ENCODE data around the gene ZNF780A. TPM values are rescaled to one million over a fixed set of nuclear protein-coding genes. Genes with fewer than 3 reads are reported as not detected.
"Not testable (repeated sequence)": the region's sequence is repeated elsewhere in the genome, so short reads cannot be mapped to it uniquely, and the experiment has no call there.

Gene ZNF780A
- total RNA-seq, 4 donors from 2014 or later = 1.0 to 8.0 (median 5.4) TPM

GRCh38 chr19:40116075-40116474, 25.3 kb upstream of the ZNF780A start:
- H3K4me3 ChIP-seq = no peak overlapping the region
- no peak for ATAC-seq
- no peak overlapping the region for H3K27ac ChIP-seq
- H3K27me3 ChIP-seq = no peaks in the 10 kb centered on the region
- in situ Hi-C loops (cut with MboI; ENCODE audit: low sequenced_read_pairs in 4 of 4) = no loop called here
- H3K36me3 ChIP-seq = no peaks in the 10 kb centered on the region
- no peaks in the 10 kb centered on the region for H3K4me1 ChIP-seq
- no peak for DNase-seq
- TF ChIP-seq, protein P1, sequence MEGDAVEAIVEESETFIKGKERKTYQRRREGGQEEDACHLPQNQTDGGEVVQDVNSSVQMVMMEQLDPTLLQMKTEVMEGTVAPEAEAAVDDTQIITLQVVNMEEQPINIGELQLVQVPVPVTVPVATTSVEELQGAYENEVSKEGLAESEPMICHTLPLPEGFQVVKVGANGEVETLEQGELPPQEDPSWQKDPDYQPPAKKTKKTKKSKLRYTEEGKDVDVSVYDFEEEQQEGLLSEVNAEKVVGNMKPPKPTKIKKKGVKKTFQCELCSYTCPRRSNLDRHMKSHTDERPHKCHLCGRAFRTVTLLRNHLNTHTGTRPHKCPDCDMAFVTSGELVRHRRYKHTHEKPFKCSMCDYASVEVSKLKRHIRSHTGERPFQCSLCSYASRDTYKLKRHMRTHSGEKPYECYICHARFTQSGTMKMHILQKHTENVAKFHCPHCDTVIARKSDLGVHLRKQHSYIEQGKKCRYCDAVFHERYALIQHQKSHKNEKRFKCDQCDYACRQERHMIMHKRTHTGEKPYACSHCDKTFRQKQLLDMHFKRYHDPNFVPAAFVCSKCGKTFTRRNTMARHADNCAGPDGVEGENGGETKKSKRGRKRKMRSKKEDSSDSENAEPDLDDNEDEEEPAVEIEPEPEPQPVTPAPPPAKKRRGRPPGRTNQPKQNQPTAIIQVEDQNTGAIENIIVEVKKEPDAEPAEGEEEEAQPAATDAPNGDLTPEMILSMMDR (IDR thresholded peaks at IDR 0.05 in 4 of 5, conservative IDR thresholded peaks at IDR 0.05 in 1 of 5) = no peak
- no peak for TF ChIP-seq POLR2A (IDR thresholded peaks at IDR 0.05)
- intact Hi-C loops (cut with DNase I; ENCODE audit: low total_unique reads) = no loop called here
- H3K9me3 ChIP-seq = no peaks in the 10 kb centered on the region

DNA sequence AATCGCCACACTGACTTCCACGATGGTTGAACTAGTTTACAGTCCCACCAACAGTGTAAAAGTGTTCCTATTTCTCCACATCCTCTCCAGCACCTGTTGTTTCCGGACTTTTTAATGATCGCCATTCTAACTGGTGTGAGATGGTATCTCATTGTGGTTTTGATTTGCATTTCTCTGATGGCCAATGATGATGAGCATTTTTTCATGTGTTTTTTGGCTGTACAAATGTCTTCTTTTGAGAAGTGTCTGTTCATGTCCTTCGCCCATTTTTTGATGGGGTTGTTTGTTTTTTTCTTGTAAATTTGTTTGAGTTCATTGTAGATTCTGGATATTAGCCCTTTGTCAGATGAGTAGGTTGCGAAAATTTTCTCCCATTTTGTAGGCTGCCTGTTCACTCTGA, 23.4 kb upstream of the ZNF780A start:
- in situ Hi-C loops (cut with MboI; ENCODE audit: low sequenced_read_pairs in 4 of 4); intact Hi-C loops (cut with DNase I; ENCODE audit: low total_unique reads); H3K4me1 ChIP-seq; DNase-seq; H3K36me3 ChIP-seq; H3K27ac ChIP-seq; H3K27me3 ChIP-seq; H3K9me3 ChIP-seq; H3K4me3 ChIP-seq; ATAC-seq: not testable (repeated sequence)

DNA sequence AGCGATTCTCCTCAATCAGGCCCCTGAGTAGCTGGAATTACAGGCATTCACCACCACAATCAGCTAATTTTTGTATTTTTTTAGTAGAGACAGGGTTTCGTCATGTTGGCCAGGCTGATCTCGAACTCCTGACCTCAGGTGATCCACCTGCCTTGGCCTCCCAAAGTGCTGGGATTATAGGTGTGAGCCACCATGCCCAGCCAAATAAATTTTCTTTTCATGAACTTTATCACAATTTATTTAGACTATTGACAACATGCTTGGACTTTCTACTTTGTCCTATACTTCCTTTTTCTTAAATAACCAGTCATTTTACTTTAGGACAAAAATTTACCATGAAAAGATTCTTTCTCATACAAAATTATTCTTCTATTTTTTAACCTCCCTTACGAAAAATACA, 21.5 kb upstream of the ZNF780A start:
- DNase-seq; in situ Hi-C loops (cut with MboI; ENCODE audit: low sequenced_read_pairs in 4 of 4); H3K4me1 ChIP-seq; intact Hi-C loops (cut with DNase I; ENCODE audit: low total_unique reads); H3K36me3 ChIP-seq; H3K27me3 ChIP-seq; ATAC-seq; H3K9me3 ChIP-seq; H3K27ac ChIP-seq; H3K4me3 ChIP-seq: not testable (repeated sequence)

- Histone ChIP-seq H3K27me3 (no peaks in the 10 kb centered on the region), H3K4me1 (no peaks in the 10 kb centered on the region), H3K36me3 (no peaks in the 10 kb centered on the region), H3K4me3 (no peak overlapping the region), H3K27ac (no peak overlapping the region), H3K9me3 (no peaks in the 10 kb centered on the region)
- in situ Hi-C loops (cut with MboI; ENCODE audit: low sequenced_read_pairs in 4 of 4) (no loop called here), intact Hi-C loops (cut with DNase I; ENCODE audit: low total_unique reads) (no loop called here)
- no peak for TF ChIP-seq POLR2A (IDR thresholded peaks at IDR 0.05)
- TF ChIP-seq, protein P1 (IDR thresholded peaks at IDR 0.05 in 4 of 5, conservative IDR thresholded peaks at IDR 0.05 in 1 of 5) = no peak
- DNase-seq (no peak), ATAC-seq (no peak)
Observed at GRCh38 chr19:40110570-40110969, 19.8 kb upstream of the ZNF780A start.

DNA sequence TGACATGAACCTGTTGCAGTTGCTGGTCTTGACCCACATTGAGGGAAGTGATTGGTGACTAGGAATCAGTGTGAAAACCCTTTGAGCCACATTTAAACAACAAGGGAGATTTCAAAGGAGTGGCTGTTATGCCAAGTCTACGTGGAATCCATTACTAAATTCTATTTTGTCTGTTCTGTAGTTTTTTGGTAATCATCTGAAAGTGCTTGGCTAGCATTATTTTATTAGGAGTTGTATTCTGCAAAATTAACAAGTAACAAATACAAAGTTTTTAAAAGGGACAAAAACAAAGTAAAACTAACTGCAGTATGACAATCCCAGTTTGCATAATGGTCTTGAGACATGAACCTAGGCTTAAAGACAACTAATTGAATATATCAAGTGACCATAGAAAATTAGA, 14.0 kb upstream of the ZNF780A start:
- TF ChIP-seq, protein P1 (IDR thresholded peaks at IDR 0.05 in 4 of 5, conservative IDR thresholded peaks at IDR 0.05 in 1 of 5) = no peak
- no peak for TF ChIP-seq POLR2A (IDR thresholded peaks at IDR 0.05)
- Histone ChIP-seq H3K27ac (no peak overlapping the region), H3K4me3 (no peak overlapping the region), H3K27me3 (no peaks in the 10 kb centered on the region), H3K36me3 (no peaks in the 10 kb centered on the region), H3K4me1 (no peaks in the 10 kb centered on the region), H3K9me3 (no peaks in the 10 kb centered on the region)
- intact Hi-C loops (cut with DNase I; ENCODE audit: low total_unique reads) = no loop called here
- DNase-seq (no peak), ATAC-seq (no peak)
- in situ Hi-C loops (cut with MboI; ENCODE audit: low sequenced_read_pairs in 4 of 4) = no loop called here

DNA sequence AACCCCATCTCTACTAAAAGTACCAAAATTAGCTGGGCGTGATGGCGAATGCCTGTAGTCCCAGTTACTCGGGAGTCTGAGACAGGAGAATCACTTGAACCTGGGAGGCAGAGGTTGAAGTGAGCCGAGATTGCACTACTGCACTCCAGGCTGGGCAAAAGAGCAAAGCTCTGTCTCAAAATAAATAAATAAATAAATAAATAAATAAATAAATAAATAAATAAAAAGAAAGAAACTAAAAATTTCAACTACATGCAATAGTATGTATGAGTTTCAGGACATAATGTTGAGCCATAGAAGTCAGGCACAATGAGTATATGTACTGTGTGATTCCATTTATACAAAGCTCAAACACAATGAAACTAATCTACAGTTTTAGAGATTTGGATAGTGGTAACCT, 12.9 kb upstream of the ZNF780A start:
- no peak for ATAC-seq
- Histone ChIP-seq H3K4me3 (no peak overlapping the region), H3K36me3 (no peaks in the 10 kb centered on the region), H3K27ac (no peak overlapping the region), H3K27me3 (no peaks in the 10 kb centered on the region), H3K4me1 (no peaks in the 10 kb centered on the region), H3K9me3 (no peaks in the 10 kb centered on the region)
- in situ Hi-C loops (cut with MboI; ENCODE audit: low sequenced_read_pairs in 4 of 4) (no loop called here), intact Hi-C loops (cut with DNase I; ENCODE audit: low total_unique reads) (no loop called here)
- DNase-seq = no peak
- TF ChIP-seq, protein P1 (IDR thresholded peaks at IDR 0.05 in 4 of 5, conservative IDR thresholded peaks at IDR 0.05 in 1 of 5) = no peak
- TF ChIP-seq POLR2A (IDR thresholded peaks at IDR 0.05) = no peak

All from gastrocnemius medialis (tissue), 4 donors.